ENCODE results near the gene SYNDIG1. TPM values are rescaled to one million over a fixed set of nuclear protein-coding genes. Genes with fewer than 3 reads are reported as not detected.

The SYNDIG1 gene
- total RNA-seq, 1 donor from 2014 or later: 0.19 TPM

- no peak overlapping the region for H3K27ac Mint-ChIP-seq
- peaks cover 21% of the 10 kb centered on the region for H3K27me3 Mint-ChIP-seq
- no peak overlapping the region for H3K4me3 Mint-ChIP-seq (ENCODE audit: low read depth)
- H3K9me3 Mint-ChIP-seq (ENCODE audit: low read depth): no peaks in the 10 kb centered on the region
- no peak for DNase-seq (ENCODE audit: low spot score, unreplicated experiment)
- no peaks in the 10 kb centered on the region for H3K36me3 Mint-ChIP-seq (ENCODE audit: insufficient read depth)
- no peaks in the 10 kb centered on the region for H3K4me1 Mint-ChIP-seq (ENCODE audit: low read depth)
- TF ChIP-seq CTCF (IDR thresholded peaks at IDR 0.05; ENCODE audit: unreplicated experiment): no peak
Measured at GRCh38 chr20:24694157-24694726, 224.8 kb downstream of the SYNDIG1 start.

DNA sequence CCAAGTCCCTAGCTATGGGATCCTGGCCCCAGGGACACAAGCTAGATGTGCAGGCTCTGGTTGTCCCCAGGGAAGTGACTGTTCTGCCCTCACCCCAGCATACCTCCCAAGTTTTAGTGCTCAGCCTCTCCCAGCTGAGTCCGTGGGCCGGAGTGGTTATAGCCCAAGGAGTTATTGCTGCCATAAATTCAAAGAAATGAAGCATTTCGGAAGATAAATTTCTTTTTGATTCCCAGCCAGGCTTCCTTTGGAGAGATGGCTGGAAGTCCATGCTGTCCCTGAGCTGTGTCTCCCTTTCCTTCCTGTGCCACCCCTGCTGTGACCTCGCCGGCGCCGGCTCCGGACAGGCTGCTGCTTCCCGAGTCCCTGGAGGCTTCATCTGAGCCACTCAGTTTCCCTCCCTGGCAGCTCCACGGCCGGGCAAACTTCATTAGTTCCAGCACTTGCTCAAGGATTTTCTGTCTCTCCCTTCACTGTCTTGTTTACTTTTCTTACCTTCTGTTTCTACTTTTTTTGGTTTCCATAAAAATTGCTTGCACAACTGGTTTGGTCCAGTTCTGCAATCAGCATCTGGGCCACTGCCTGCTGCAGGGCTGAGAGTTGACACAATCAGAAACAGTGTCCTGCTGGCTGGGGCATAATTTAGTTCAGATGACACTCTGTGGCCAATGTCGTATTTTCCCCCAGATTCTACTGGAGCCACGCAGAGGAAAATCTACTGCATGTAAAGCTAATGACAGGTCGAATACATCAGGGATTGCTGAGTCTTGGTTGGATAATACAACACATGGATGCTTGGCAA is 225.5 kb downstream of the SYNDIG1 start:
- Mint-ChIP-seq H3K36me3 (ENCODE audit: insufficient read depth) (no peaks in the 10 kb centered on the region), H3K9me3 (ENCODE audit: low read depth) (no peaks in the 10 kb centered on the region), H3K4me3 (ENCODE audit: low read depth) (no peak overlapping the region), H3K27ac (no peak overlapping the region), H3K4me1 (ENCODE audit: low read depth) (no peaks in the 10 kb centered on the region), H3K27me3 (peaks cover 21% of the 10 kb centered on the region)
- no peak for DNase-seq (ENCODE audit: low spot score, unreplicated experiment)
- no peak for TF ChIP-seq CTCF (IDR thresholded peaks at IDR 0.05; ENCODE audit: unreplicated experiment)

DNA sequence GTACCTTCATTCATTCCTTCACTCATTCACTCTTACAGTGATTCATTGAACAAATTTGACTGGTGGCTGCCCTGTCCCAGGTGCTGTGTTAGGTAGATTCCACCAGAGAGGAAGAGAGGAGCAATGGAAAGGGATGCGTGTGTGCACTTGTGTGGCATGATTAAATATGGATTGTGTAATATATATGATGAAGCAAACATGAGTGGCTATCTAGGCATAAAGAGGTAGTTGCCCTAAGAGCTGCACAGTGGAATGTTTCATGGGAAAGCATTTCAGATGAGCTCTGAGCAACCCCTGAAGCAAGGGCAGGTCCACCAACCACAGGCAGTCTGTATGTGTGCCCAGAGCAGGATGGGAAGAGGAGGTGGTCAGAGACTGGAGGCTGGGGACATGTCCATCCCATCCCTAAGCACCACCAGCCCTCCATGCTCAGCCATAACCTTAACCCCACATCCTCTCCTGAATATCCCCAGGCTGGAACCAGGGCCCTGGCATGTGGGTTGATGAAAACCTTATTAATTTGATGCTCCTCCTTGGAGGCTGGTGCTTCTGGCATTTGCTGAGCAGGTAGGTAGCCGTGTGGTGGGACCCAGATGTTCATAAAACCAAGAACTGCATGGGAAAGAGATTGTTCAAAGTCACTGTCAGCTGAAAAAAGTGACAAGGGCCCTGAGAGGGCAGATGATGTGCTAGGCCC is 226.2 kb downstream of the SYNDIG1 start:
- no peak for DNase-seq (ENCODE audit: low spot score, unreplicated experiment)
- H3K27me3 Mint-ChIP-seq: peaks cover 26% of the 10 kb centered on the region
- H3K4me1 Mint-ChIP-seq (ENCODE audit: low read depth): no peaks in the 10 kb centered on the region
- TF ChIP-seq CTCF (IDR thresholded peaks at IDR 0.05; ENCODE audit: unreplicated experiment): no peak
- no peaks in the 10 kb centered on the region for H3K36me3 Mint-ChIP-seq (ENCODE audit: insufficient read depth)
- H3K27ac Mint-ChIP-seq: no peak overlapping the region
- H3K9me3 Mint-ChIP-seq (ENCODE audit: low read depth): no peaks in the 10 kb centered on the region
- H3K4me3 Mint-ChIP-seq (ENCODE audit: low read depth): no peak overlapping the region

- TF ChIP-seq CTCF (IDR thresholded peaks at IDR 0.05; ENCODE audit: unreplicated experiment): no peak
- H3K36me3 Mint-ChIP-seq (ENCODE audit: insufficient read depth): no peaks in the 10 kb centered on the region
Measured at GRCh38 chr20:24696396-24696795, 227.0 kb downstream of the SYNDIG1 start.

GRCh38 chr20:24697411-24697810 is 228.0 kb downstream of the SYNDIG1 start:
- Mint-ChIP-seq H3K36me3 (ENCODE audit: insufficient read depth) (no peaks in the 10 kb centered on the region), H3K4me1 (ENCODE audit: low read depth) (no peaks in the 10 kb centered on the region), H3K9me3 (ENCODE audit: low read depth) (no peaks in the 10 kb centered on the region), H3K27me3 (peaks cover 26% of the 10 kb centered on the region), H3K27ac (no peak overlapping the region), H3K4me3 (ENCODE audit: low read depth) (no peak overlapping the region)
- TF ChIP-seq CTCF (IDR thresholded peaks at IDR 0.05; ENCODE audit: unreplicated experiment): no peak
- DNase-seq (ENCODE audit: low spot score, unreplicated experiment): no peak

More at GRCh38 chr20:24696396-24696795, 227.0 kb downstream of the SYNDIG1 start:
- Mint-ChIP-seq H3K4me3 (ENCODE audit: low read depth) (no peak overlapping the region), H3K9me3 (ENCODE audit: low read depth) (no peaks in the 10 kb centered on the region), H3K27ac (no peak overlapping the region), H3K27me3 (peaks cover 29% of the 10 kb centered on the region), H3K4me1 (ENCODE audit: low read depth) (no peaks in the 10 kb centered on the region)
- no peak for DNase-seq (ENCODE audit: low spot score, unreplicated experiment)

All from progenitor cell of endocrine pancreas (in vitro differentiated cells).